ENCODE data around the gene CD55.

- TF ChIP-seq CTCF (IDR thresholded peaks at IDR 0.05): no peak
- TF ChIP-seq POLR2A (IDR thresholded peaks at IDR 0.05): no peak
Measured at GRCh38 chr1:207286786-207287468, 34.6 kb upstream of the CD55 start.

Measured in prostate gland (tissue), 2 donors.